Measurements from ENCODE around the gene ITGA11. TPM values are rescaled to one million over a fixed set of nuclear protein-coding genes. Genes with fewer than 3 reads are reported as not detected.
A peak's percentile ranks its signal among the peaks of the same experiment; 100 is the strongest.

The ITGA11 gene
- total RNA-seq, 1 donor from 2014 or later = 7.1 TPM

DNA sequence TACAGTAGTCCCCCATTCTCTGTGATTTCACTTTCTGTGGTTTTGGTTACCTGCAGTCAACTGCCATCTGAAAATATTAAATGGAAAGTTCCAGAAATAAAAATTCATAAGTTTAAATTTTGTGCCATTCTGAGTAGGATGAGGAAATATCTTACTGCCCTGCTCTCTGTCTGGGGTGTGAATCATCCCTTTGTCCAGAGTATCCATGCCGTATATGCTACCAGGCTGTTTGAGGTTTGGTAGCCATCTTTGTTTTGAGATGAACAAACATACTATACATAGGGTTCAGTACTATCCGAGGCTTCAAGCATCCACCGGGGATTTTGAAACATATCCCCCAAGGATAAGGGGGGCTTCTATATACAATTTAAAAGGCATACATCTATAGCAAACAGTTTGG is 170.7 kb downstream of the ITGA11 start:
- intact Hi-C loops (cut with DNase I) = no loop called here
- DNase-seq (no peak), ATAC-seq (no peak)
- peaks cover 4% of the 10 kb centered on the region for H3K4me1 ChIP-seq
- no peak overlapping the region for H3K4me3 ChIP-seq
- H3K27me3 ChIP-seq = peaks cover 11% of the 10 kb centered on the region
- H3K36me3 ChIP-seq = no peaks in the 10 kb centered on the region
- TF ChIP-seq, protein P1, sequence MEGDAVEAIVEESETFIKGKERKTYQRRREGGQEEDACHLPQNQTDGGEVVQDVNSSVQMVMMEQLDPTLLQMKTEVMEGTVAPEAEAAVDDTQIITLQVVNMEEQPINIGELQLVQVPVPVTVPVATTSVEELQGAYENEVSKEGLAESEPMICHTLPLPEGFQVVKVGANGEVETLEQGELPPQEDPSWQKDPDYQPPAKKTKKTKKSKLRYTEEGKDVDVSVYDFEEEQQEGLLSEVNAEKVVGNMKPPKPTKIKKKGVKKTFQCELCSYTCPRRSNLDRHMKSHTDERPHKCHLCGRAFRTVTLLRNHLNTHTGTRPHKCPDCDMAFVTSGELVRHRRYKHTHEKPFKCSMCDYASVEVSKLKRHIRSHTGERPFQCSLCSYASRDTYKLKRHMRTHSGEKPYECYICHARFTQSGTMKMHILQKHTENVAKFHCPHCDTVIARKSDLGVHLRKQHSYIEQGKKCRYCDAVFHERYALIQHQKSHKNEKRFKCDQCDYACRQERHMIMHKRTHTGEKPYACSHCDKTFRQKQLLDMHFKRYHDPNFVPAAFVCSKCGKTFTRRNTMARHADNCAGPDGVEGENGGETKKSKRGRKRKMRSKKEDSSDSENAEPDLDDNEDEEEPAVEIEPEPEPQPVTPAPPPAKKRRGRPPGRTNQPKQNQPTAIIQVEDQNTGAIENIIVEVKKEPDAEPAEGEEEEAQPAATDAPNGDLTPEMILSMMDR (IDR thresholded peaks at IDR 0.05) = no peak
- no peaks in the 10 kb centered on the region for H3K9me3 ChIP-seq
- no peak overlapping the region for H3K27ac ChIP-seq

GRCh38 chr15:68259883-68260282 is 172.1 kb downstream of the ITGA11 start:
- TF ChIP-seq, protein P1 (IDR thresholded peaks at IDR 0.05) = no peak
- Histone ChIP-seq H3K4me1 (peaks cover 4% of the 10 kb centered on the region), H3K9me3 (no peaks in the 10 kb centered on the region), H3K4me3 (no peak overlapping the region), H3K27ac (no peak overlapping the region), H3K36me3 (no peaks in the 10 kb centered on the region), H3K27me3 (peaks cover 7% of the 10 kb centered on the region)
- intact Hi-C loops (cut with DNase I) = no loop called here
- no peak for DNase-seq
- ATAC-seq = no peak

DNA sequence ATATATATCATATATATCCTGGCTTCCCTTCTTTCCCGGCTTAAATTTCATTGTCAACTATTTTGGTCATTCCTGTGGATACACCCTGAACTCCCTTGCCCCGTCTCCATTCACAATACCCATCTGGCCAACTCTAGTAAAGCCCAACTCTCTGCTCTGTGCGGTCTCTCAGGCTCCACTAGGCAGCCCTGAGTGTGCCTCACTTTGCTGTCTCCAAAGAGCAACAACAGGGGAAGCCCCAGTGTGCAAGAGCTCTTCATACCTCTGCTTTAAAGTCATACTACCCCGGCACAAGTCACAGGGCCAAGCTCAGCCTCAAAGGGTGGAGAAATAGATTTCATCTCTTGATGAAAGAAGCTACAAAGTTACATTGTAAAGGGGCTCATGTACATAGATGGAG is 173.3 kb downstream of the ITGA11 start:
- Histone ChIP-seq H3K27ac (no peak overlapping the region), H3K36me3 (no peaks in the 10 kb centered on the region), H3K4me3 (no peak overlapping the region), H3K9me3 (no peaks in the 10 kb centered on the region), H3K27me3 (peaks cover 7% of the 10 kb centered on the region), H3K4me1 (peaks cover 4% of the 10 kb centered on the region)
- TF ChIP-seq, protein P1 (IDR thresholded peaks at IDR 0.05) = no peak
- intact Hi-C loops (cut with DNase I) = no loop called here
- ATAC-seq = peak; percentile 18
- DNase-seq = no peak

- DNase-seq = peak; percentile 96
- Histone ChIP-seq H3K36me3 (no peaks in the 10 kb centered on the region), H3K27ac (peak overlapping the region; percentile 88), H3K9me3 (no peaks in the 10 kb centered on the region), H3K27me3 (no peaks in the 10 kb centered on the region), H3K4me1 (peaks cover 4% of the 10 kb centered on the region), H3K4me3 (peak overlapping the region; percentile 60)
- TF ChIP-seq, protein P1 (IDR thresholded peaks at IDR 0.05) = no peak
- intact Hi-C loops (cut with DNase I) = no loop called here
- peak; percentile 99 for ATAC-seq
Observed at GRCh38 chr15:68256675-68257450, 175.1 kb downstream of the ITGA11 start.

- Histone ChIP-seq H3K27me3 (no peaks in the 10 kb centered on the region), H3K27ac (no peak overlapping the region), H3K36me3 (no peaks in the 10 kb centered on the region), H3K4me3 (no peak overlapping the region), H3K9me3 (no peaks in the 10 kb centered on the region), H3K4me1 (peaks cover 4% of the 10 kb centered on the region)
- intact Hi-C loops (cut with DNase I) = no loop called here
- TF ChIP-seq, protein P1 (IDR thresholded peaks at IDR 0.05) = peak; percentile 90
- ATAC-seq (peak; percentile 73), DNase-seq (no peak)
Observed at GRCh38 chr15:68252925-68253534, 178.9 kb downstream of the ITGA11 start.
